NT2/D1 (cell line): ENCODE measurements around the gene TAAR8.
"Not testable (repeated sequence)": the region's sequence is repeated elsewhere in the genome, so short reads cannot be mapped to it uniquely, and the experiment has no call there.

Source experiments
- DNase-seq: peaks from one replicate; pipeline ENCODE4 v3.0.0-alpha.2; 2011; ENCODE audit warnings: low read depth, low spot score
- H3K27me3 ChIP-seq: 2 replicates; pipeline ENCODE4 v1.6.0; 2011; ENCODE audit warnings: mild to moderate bottlenecking; ENCODE audit not compliant: insufficient read length, insufficient read depth
- H3K36me3 ChIP-seq: 2 replicates; pipeline ENCODE4 v1.6.1; 2011; ENCODE audit warnings: mild to moderate bottlenecking, low read length, mixed read lengths; ENCODE audit not compliant: insufficient read depth, insufficient read length
- H3K4me1 ChIP-seq: 2 replicates; pipeline ENCODE4 v1.5.1; 2011; ENCODE audit not compliant: insufficient read depth, insufficient read length
- H3K4me3 ChIP-seq: 2 replicates; pipeline ENCODE4 v1.5.1; 2011; ENCODE audit warnings: low read depth; ENCODE audit not compliant: insufficient read length
- H3K9ac ChIP-seq: 2 replicates; pipeline ENCODE4 v1.6.0; 2011; ENCODE audit warnings: low read depth; ENCODE audit not compliant: insufficient read length
- H3K9me3 ChIP-seq: 2 replicates; pipeline ENCODE4 v1.5.1; 2011; ENCODE audit warnings: mild to moderate bottlenecking, low read length; ENCODE audit not compliant: insufficient read depth
- SUZ12 ChIP-seq: IDR thresholded peaks from 2 replicates; pipeline ENCODE4 v1.6.1; 2011; ENCODE audit not compliant: insufficient read length, insufficient read depth; ENCODE audit errors: extremely low read depth
- YY1 ChIP-seq: IDR thresholded peaks from 2 replicates; pipeline ENCODE4 v1.6.1; 2011; ENCODE audit not compliant: insufficient read length, insufficient read depth
- ZNF274 ChIP-seq: IDR thresholded peaks from 2 replicates; pipeline ENCODE4 v1.6.1; 2011; ENCODE audit warnings: mild to moderate bottlenecking, low read depth, low read length

The TAAR8 gene

DNA sequence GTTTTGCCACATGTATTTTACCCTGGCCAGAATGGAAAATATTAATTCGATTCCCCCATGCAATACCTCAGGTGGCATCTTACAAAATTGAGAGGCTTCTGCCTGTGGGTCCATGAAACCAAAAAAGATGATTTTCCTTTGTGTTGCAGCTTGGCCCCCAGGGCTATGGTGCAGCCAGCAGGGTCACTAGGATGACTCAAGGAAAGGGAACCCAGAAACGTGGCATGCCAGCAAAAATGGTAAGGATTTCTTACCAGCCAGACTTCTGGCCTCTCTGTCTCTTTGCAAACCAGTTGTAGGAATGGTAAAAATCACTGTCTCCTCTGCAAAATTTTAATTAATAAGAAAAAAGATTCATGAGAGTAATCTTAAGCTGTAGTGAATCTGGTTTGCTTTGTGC is 26.0 kb upstream of the TAAR8 start:
- H3K4me1 ChIP-seq, result no peaks in the 10 kb centered on the region
- no peak for TF ChIP-seq YY1
- TF ChIP-seq ZNF274, result no peak
- no peak for TF ChIP-seq SUZ12
- no peak for DNase-seq
- no peak overlapping the region for H3K9ac ChIP-seq
- H3K36me3 ChIP-seq, result no peaks in the 10 kb centered on the region
- no peaks in the 10 kb centered on the region for H3K9me3 ChIP-seq
- H3K4me3 ChIP-seq, result no peak overlapping the region
- H3K27me3 ChIP-seq, result no peaks in the 10 kb centered on the region

DNA sequence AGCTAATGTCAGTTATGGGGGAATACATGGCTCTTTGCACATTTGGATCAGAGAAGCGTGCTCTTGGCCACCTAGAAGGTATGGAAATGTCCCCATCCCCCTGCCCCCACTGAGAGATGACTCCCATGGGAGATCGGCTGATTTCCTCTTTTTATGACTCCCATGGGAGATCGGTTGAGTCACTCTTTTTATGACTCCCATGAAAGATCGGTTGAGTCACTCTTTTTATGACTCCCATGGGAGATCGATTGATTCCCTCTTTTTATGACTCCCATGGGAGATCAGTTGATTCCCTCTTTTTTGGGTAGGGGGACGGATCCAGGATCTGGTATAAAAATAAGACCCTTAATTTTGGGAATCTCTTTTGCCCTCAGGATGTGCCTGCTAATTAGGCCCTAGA is 24.7 kb upstream of the TAAR8 start:
- DNase-seq, result no peak
- no peaks in the 10 kb centered on the region for H3K4me1 ChIP-seq
- H3K4me3 ChIP-seq, result no peak overlapping the region
- no peak overlapping the region for H3K9ac ChIP-seq
- no peaks in the 10 kb centered on the region for H3K36me3 ChIP-seq
- H3K27me3 ChIP-seq, result no peaks in the 10 kb centered on the region
- no peaks in the 10 kb centered on the region for H3K9me3 ChIP-seq
- TF ChIP-seq SUZ12 (no peak), ZNF274 (no peak), YY1 (no peak)

DNA sequence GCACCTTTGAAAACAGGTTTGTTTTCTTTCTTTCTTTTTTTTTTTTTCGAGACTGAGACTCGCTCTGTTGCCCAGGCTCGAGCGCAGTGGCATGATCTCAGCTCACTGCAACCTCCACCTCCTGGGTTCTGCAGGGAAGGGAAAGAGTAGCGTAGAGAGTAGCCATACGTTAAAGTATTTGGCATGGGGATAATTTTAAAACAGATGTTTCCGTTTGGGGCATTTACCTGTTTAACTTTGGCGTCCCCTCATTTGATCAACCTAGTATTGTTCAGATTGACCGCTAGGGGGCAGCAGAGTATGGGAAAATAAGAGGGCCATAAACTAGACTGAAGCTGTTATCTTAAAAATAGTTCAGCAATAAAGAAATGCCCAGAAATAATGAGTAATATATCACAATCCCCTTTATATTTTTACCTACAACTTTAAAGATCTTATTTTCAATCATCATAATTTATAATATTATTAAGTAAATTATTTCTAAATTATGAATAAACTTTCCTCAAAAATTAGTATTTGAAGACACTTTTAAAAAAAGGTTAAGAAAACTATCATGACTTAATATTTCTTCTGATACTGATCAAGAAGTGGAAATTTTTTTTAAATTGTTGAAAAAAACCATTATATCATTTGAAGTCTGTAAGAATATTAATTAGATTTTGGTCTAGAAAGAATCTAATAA is 22.0 kb upstream of the TAAR8 start:
- H3K4me3 ChIP-seq, result no peak overlapping the region
- H3K4me1 ChIP-seq, result no peaks in the 10 kb centered on the region
- H3K9me3 ChIP-seq, result no peaks in the 10 kb centered on the region
- peak; percentile 38 for DNase-seq
- peak overlapping the region; percentile 64 for H3K9ac ChIP-seq
- no peaks in the 10 kb centered on the region for H3K27me3 ChIP-seq
- TF ChIP-seq SUZ12 (no peak), YY1 (no peak), ZNF274 (no peak)
- no peaks in the 10 kb centered on the region for H3K36me3 ChIP-seq

DNA sequence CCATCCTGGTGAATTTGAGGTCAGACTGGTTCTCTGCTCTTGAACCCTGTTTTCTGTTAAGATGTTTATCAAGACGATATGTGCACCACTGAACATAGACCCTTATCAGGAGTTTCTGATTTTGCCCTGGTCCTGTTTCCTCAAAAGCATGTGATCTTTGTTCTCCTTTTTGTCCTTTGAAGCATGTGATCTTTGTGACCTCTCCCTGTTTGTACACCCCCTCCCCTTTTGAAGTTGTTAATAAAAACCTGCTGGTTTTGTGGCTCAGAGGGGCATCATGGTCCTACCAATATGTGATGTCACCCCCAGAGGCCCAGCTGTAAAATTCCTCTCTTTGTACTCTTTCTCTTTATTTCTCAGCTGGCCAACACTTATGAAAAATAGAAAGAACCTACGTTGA is 17.9 kb upstream of the TAAR8 start:
- DNase-seq, result not testable (repeated sequence)

DNA sequence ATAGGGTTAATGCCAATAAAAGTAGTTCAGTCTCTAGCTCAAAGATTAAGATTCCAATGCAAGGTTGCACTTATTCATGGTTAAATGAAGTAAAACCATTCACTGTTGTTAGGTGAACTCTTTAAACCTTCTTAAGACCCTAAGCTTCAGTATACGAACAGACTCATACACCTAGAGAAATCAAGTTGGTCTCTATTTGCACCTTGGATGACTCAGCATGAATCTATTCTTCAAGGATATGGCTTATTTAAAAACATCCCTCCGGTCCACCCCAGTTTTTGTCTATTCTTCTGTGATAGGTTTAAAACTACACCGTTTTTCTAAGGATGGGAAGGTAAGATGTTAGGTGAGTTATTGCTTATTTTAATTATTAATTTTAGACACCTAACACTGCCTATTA is 15.3 kb upstream of the TAAR8 start:
- Histone ChIP-seq H3K9me3 (no peaks in the 10 kb centered on the region), H3K9ac (no peak overlapping the region), H3K36me3 (no peaks in the 10 kb centered on the region), H3K27me3 (no peaks in the 10 kb centered on the region), H3K4me1 (no peaks in the 10 kb centered on the region), H3K4me3 (no peak overlapping the region)
- DNase-seq, result no peak
- TF ChIP-seq YY1 (no peak), ZNF274 (no peak), SUZ12 (no peak)

More for the DNA sequence above, 17.9 kb upstream of the TAAR8 start:
- H3K9me3 ChIP-seq, H3K4me1 ChIP-seq, H3K36me3 ChIP-seq, H3K27me3 ChIP-seq, H3K9ac ChIP-seq, H3K4me3 ChIP-seq: not testable (repeated sequence)

DNA sequence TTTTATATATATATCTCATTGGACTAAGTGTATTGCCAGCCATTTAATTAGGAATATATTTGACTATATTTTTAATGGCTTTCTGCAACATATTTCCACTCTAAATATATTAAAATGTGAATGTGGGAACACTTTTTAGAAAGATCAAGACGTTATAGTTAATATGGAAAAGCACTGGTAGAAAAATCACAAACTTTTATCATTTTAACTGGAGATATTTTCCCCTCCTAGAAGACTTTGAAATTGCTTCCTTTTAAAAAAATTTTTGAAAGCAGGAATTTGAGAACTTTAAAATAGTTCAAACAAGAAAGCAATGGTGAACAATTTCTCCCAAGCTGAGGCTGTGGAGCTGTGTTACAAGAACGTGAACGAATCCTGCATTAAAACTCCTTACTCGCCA is 14.5 kb upstream of the TAAR8 start, which contains the start of gene TAAR9:
Gene TAAR9 (plus strand): TSS at position 301 of the 400 bp plus-strand sequence. CDS start 13 bp downstream, at position 314.
- H3K4me1 ChIP-seq, result no peaks in the 10 kb centered on the region
- no peak for TF ChIP-seq YY1
- TF ChIP-seq SUZ12, result no peak
- no peak for TF ChIP-seq ZNF274
- H3K27me3 ChIP-seq, result no peaks in the 10 kb centered on the region

DNA sequence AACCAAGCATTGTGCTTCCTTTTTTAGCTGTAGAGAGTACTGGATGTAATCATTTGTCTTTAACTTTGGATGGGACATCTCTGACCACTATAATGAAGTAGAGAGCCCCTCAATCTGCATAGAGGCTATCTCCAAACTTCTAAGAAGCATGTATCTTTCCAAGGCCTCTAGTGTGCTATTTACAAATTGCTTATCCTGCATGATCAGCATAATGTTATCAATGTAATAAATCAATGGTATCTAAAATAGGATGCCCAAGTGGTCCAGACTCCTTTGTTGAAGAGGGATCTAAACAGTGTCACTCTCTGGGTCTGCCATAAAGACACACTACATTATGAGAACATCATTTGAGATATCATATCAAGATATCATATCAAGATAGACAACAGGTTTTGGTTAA is 7.6 kb upstream of the TAAR8 start:
- Histone ChIP-seq H3K27me3 (no peaks in the 10 kb centered on the region), H3K4me3 (no peak overlapping the region), H3K9me3 (no peaks in the 10 kb centered on the region), H3K36me3 (no peaks in the 10 kb centered on the region), H3K9ac (no peak overlapping the region), H3K4me1 (no peaks in the 10 kb centered on the region)
- no peak for DNase-seq
- TF ChIP-seq ZNF274, result no peak
- no peak for TF ChIP-seq SUZ12
- no peak for TF ChIP-seq YY1

More for the DNA sequence above, 14.5 kb upstream of the TAAR8 start, which contains the start of gene TAAR9:
- no peaks in the 10 kb centered on the region for H3K9me3 ChIP-seq
- DNase-seq, result no peak
- no peaks in the 10 kb centered on the region for H3K36me3 ChIP-seq
- H3K4me3 ChIP-seq, result no peak within 1 kb of the TSS
- no peak within 1 kb of the TSS for H3K9ac ChIP-seq
